ENCODE results near the gene FBN3.

FBN3 gene

GRCh38 chr19:8123683-8124082 is 25.7 kb downstream of the FBN3 start:
- DNase-seq (ENCODE audit: insufficient read length, low spot score), result no peak
- FAIRE-seq, result no peak
- TF ChIP-seq TAF1 (IDR thresholded peaks at IDR 0.05; ENCODE audit: low read depth, low read length) (no peak), SPI1 (IDR thresholded peaks at IDR 0.05; ENCODE audit: low read depth, low read length) (no peak), POLR2AphosphoS5 (IDR thresholded peaks at IDR 0.05; ENCODE audit: low read depth, low read length) (no peak), POU2F2 (IDR thresholded peaks at IDR 0.05; ENCODE audit: low read depth, low read length) (no peak), PAX5 (IDR thresholded peaks at IDR 0.05; ENCODE audit: insufficient read depth, low read length, severe bottlenecking) (no peak)

GRCh38 chr19:8120636-8121480 is 28.5 kb downstream of the FBN3 start:
- TF ChIP-seq PAX5 (IDR thresholded peaks at IDR 0.05; ENCODE audit: insufficient read depth, low read length, severe bottlenecking) (no peak), POLR2AphosphoS5 (IDR thresholded peaks at IDR 0.05; ENCODE audit: low read depth, low read length) (no peak)
- no peak for FAIRE-seq
- no peak for DNase-seq (ENCODE audit: insufficient read length, low spot score)

DNA sequence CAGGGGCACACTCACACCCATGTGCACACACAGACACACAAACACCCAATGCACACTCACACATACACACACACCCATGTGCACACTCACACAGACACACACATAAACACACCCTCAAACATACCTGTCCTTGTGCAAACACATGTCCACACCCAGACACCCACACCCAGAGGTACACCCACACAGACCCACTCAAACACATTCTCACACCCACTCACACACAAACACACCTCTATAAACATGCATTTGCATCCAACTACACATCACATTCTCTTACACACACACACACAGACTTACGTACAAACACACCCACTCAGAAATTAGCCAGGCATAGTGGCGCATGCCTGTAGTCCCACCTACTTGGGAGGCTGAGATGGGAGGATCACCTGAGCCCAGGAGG is 31.4 kb downstream of the FBN3 start:
- no peak for DNase-seq (ENCODE audit: insufficient read length, low spot score)
- FAIRE-seq, result no peak
- no peak for TF ChIP-seq SPI1 (IDR thresholded peaks at IDR 0.05; ENCODE audit: low read depth, low read length)
- TF ChIP-seq POU2F2 (IDR thresholded peaks at IDR 0.05; ENCODE audit: low read depth, low read length), result no peak
- no peak for TF ChIP-seq TAF1 (IDR thresholded peaks at IDR 0.05; ENCODE audit: low read depth, low read length)

- DNase-seq (ENCODE audit: insufficient read length, low spot score), result no peak
- FAIRE-seq, result no peak
- TF ChIP-seq SPI1 (IDR thresholded peaks at IDR 0.05; ENCODE audit: low read depth, low read length) (no peak), POLR2A (IDR thresholded peaks at IDR 0.05; ENCODE audit: low read depth, low read length) (no peak)
Measured at GRCh38 chr19:8116437-8117293, 32.7 kb downstream of the FBN3 start.

- DNase-seq (ENCODE audit: insufficient read length, low spot score) (no peak), FAIRE-seq (no peak)
- no peak for TF ChIP-seq PAX5 (IDR thresholded peaks at IDR 0.05; ENCODE audit: insufficient read depth, low read length, severe bottlenecking)
- TF ChIP-seq POLR2AphosphoS5 (IDR thresholded peaks at IDR 0.05; ENCODE audit: low read depth, low read length), result no peak
- no peak for TF ChIP-seq TAF1 (IDR thresholded peaks at IDR 0.05; ENCODE audit: low read depth, low read length)
- no peak for TF ChIP-seq POU2F2 (IDR thresholded peaks at IDR 0.05; ENCODE audit: low read depth, low read length)
- TF ChIP-seq POLR2A (IDR thresholded peaks at IDR 0.05; ENCODE audit: low read depth, low read length), result no peak
- no peak for TF ChIP-seq SPI1 (IDR thresholded peaks at IDR 0.05; ENCODE audit: low read depth, low read length)
Measured at GRCh38 chr19:8115805-8116396, 33.5 kb downstream of the FBN3 start.

- DNase-seq (ENCODE audit: insufficient read length, low spot score) (no peak), FAIRE-seq (no peak)
- TF ChIP-seq PAX5 (IDR thresholded peaks at IDR 0.05; ENCODE audit: insufficient read depth, low read length, severe bottlenecking), result no peak
- TF ChIP-seq POLR2A (IDR thresholded peaks at IDR 0.05; ENCODE audit: low read depth, low read length), result no peak
- no peak for TF ChIP-seq SPI1 (IDR thresholded peaks at IDR 0.05; ENCODE audit: low read depth, low read length)
- TF ChIP-seq POLR2AphosphoS5 (IDR thresholded peaks at IDR 0.05; ENCODE audit: low read depth, low read length), result no peak
- TF ChIP-seq TAF1 (IDR thresholded peaks at IDR 0.05; ENCODE audit: low read depth, low read length), result no peak
- TF ChIP-seq POU2F2 (IDR thresholded peaks at IDR 0.05; ENCODE audit: low read depth, low read length), result no peak
Measured at GRCh38 chr19:8113017-8113416, 36.4 kb downstream of the FBN3 start.

DNA sequence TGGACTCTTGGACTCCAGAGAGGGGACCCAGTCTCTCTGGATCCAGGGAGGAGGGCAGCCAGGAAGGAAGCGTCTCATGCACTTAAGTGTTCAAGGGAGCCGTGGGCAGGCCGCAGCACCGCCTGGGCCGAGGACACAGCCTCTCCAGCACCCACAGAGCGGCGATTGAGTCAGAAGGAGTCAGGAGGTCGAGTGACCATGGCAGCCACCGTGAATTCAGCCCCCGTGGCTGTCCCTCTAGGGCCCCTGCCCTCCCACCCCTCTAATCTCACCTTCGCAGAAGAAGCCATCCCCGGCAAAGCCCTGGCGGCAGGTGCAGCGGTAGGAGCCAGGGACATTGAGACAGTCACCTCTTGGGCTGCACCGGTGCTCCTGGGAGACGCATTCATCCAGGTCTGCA is 38.0 kb downstream of the FBN3 start:
- FAIRE-seq, result no peak
- no peak for TF ChIP-seq PAX5 (IDR thresholded peaks at IDR 0.05; ENCODE audit: insufficient read depth, low read length, severe bottlenecking)
- TF ChIP-seq TAF1 (IDR thresholded peaks at IDR 0.05; ENCODE audit: low read depth, low read length), result no peak
- no peak for TF ChIP-seq POLR2A (IDR thresholded peaks at IDR 0.05; ENCODE audit: low read depth, low read length)
- no peak for TF ChIP-seq POLR2AphosphoS5 (IDR thresholded peaks at IDR 0.05; ENCODE audit: low read depth, low read length)
- TF ChIP-seq SPI1 (IDR thresholded peaks at IDR 0.05; ENCODE audit: low read depth, low read length), result no peak
- TF ChIP-seq POU2F2 (IDR thresholded peaks at IDR 0.05; ENCODE audit: low read depth, low read length), result no peak
- DNase-seq (ENCODE audit: insufficient read length, low spot score), result no peak

DNA sequence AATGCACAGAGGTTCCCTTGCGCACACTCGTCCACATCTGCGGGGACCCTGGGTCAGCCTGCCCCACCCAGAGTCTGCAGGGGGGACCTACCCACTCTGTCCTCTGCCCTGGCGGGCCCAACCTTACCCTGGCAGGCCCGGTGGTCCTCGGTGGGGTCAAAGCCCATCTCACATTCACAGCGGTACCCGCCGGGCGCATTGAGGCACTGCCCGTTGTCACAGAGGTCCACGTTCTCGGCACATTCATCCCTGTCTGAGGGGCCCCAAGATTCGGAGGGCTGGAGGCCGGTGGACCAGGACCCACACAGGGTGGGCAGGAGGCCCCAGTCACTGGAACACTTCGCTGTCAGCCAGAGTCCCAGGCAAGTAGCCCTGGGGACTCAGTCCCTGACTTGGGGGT is 38.5 kb downstream of the FBN3 start:
- TF ChIP-seq POLR2A (IDR thresholded peaks at IDR 0.05; ENCODE audit: low read depth, low read length) (no peak), TAF1 (IDR thresholded peaks at IDR 0.05; ENCODE audit: low read depth, low read length) (no peak), PAX5 (IDR thresholded peaks at IDR 0.05; ENCODE audit: insufficient read depth, low read length, severe bottlenecking) (no peak), POLR2AphosphoS5 (IDR thresholded peaks at IDR 0.05; ENCODE audit: low read depth, low read length) (no peak), SPI1 (IDR thresholded peaks at IDR 0.05; ENCODE audit: low read depth, low read length) (no peak), POU2F2 (IDR thresholded peaks at IDR 0.05; ENCODE audit: low read depth, low read length) (no peak)
- DNase-seq (ENCODE audit: insufficient read length, low spot score), result no peak
- no peak for FAIRE-seq

DNA sequence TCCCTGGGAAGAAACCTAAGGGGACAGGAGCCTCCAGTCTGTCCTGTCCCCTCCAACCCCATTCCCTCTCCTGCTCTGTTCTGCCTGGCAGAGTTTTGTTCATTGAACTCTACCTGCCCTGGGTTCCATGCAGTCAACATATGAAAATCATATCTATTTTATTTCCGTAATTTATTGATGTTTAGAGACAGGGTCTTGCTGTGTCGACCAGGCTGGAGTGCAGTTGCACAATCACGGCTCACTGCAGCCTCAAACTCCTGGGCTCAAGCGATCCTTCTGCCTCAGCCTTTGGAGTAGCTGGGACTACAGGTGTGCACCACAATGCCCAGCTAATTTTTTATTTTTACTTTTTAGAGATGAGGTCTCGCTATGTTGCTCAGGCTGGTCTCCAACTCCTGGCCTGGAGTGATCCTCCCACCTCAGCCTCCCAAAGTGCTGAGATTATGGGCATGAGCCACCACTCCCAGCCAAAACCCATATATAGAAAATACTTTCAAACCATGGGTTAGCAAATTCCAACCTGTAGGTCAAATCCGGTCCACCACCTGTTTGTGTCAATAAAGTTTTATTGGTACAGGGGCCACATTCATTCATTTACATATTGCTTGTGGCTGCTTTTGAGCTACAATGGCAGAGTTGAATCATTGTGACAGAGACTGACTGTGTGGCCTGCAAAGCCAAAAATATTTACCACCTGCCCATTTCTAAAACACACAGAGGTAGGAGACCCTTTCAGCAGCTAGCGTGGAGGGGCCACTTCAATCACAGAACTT is 39.3 kb downstream of the FBN3 start:
- no peak for DNase-seq (ENCODE audit: insufficient read length, low spot score)
- FAIRE-seq, result no peak
- TF ChIP-seq SPI1 (IDR thresholded peaks at IDR 0.05; ENCODE audit: low read depth, low read length) (no peak), PAX5 (IDR thresholded peaks at IDR 0.05; ENCODE audit: insufficient read depth, low read length, severe bottlenecking) (no peak), TAF1 (IDR thresholded peaks at IDR 0.05; ENCODE audit: low read depth, low read length) (no peak), POU2F2 (IDR thresholded peaks at IDR 0.05; ENCODE audit: low read depth, low read length) (no peak), POLR2A (IDR thresholded peaks at IDR 0.05; ENCODE audit: low read depth, low read length) (no peak)

All from GM12891 (cell line).